Measurements from ENCODE around the gene MRM3.

DNA sequence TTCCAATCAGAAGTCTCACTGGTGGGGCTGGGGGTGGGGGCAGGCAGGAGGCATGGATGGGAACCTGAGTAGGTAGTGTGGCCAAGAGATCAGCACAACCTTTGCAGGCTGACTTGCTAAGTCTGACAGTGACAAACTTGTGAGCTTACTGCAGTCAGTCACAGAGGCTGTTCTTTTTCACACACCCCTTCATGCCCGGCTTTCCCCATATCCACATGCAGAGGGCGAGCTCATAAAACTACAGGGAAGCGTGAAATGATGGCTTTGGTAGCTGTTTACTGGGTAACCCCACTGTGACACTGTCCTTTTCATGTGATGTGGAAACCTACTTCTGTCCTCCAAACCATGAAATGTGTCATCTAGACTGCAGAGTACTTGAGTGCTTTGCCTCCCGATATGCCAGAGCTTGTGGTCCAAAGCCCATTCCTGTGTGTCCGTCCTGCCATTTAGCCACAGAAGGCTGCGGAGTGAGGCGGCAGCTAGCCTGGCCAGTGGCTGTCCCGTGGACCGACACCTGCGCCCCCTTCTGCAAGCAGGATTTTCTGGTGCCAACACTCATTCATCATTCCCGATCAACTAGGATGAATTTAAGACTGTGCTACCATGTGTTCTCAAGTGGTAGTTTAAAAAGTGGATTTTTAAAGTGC, 39.9 kb upstream of the MRM3 start:
- TF ChIP-seq, protein P1, sequence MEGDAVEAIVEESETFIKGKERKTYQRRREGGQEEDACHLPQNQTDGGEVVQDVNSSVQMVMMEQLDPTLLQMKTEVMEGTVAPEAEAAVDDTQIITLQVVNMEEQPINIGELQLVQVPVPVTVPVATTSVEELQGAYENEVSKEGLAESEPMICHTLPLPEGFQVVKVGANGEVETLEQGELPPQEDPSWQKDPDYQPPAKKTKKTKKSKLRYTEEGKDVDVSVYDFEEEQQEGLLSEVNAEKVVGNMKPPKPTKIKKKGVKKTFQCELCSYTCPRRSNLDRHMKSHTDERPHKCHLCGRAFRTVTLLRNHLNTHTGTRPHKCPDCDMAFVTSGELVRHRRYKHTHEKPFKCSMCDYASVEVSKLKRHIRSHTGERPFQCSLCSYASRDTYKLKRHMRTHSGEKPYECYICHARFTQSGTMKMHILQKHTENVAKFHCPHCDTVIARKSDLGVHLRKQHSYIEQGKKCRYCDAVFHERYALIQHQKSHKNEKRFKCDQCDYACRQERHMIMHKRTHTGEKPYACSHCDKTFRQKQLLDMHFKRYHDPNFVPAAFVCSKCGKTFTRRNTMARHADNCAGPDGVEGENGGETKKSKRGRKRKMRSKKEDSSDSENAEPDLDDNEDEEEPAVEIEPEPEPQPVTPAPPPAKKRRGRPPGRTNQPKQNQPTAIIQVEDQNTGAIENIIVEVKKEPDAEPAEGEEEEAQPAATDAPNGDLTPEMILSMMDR (conservative IDR thresholded peaks at IDR 0.05) = no peak
- no peak for TF ChIP-seq ZFX (IDR thresholded peaks at IDR 0.05)
